ENCODE data around the gene GPR152.
"Not testable (repeated sequence)": the region's sequence is repeated elsewhere in the genome, so short reads cannot be mapped to it uniquely, and the experiment has no call there.

Gene GPR152

DNA sequence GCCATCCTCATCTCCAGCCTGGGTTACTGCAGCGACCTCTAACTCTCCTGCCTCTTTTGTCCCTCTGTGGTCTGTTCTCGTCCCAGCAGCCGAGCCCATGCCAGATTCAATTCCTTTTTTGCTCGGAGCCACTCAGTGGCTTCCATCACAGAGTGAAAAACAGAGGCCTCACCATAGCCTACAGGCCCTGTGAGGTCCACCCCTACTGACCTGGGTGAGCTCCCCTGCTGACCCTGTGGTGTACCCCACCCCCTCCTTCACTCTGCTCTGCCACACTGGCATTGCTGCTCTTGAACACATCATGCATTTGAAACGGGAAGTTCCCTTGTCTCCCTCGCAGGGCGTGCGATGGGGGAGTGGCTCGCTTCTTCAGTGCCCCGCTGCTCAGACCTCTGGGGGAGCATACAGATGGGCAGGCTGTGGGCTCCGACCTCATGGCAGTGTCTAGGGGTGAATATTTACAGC is 32.4 kb upstream of the GPR152 start:
- H3K27ac ChIP-seq, result no peak overlapping the region

DNA sequence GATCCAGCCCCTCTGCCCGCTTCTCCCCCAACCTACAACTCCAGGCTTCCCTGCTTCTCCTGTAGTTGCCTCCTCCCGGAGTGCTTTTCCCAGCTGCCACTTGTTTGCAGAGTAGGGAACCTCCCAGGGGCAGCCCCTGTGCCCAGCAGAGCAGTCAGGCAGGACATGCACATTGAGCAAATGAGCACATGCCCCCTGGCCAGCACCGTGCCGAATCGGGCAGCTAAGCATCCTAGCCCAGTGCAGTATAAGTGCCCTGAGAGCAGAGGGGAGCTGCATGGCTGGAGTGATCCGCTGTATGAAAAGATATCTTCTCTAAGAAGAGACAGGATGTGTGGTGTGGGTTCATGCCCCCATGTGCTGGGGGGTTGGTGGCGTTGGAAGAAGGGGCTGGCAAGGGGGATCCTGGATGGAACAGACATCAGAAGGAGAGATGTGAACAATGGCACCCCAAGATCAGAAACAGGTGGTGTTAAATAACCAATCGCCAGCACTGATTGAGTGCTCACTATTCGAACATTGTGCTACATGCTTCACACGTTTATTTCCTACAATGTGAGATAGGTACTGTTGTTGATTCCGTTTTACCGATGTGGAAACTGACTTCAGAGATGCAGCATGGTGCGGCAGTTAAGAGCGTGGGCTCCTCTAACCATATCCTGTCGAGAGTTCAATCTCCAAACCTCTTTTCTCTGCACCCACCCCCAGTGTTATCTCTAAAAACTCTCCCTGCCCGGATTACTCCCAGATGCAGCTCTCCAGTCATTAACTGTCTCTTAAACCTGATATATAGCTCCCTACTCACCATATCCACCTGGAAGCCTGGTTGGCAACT is 31.5 kb upstream of the GPR152 start:
- intact Hi-C loops (cut with DNase I; ENCODE audit: low total_unique reads), result no loop called here

More for the DNA sequence above, 32.4 kb upstream of the GPR152 start:
- Histone ChIP-seq H3K4me3 (no peak overlapping the region), H3K4me1 (peaks cover 0 to 31% (median 18%) of the 10 kb centered on the region in 4 donors), H3K27me3 (no peaks in the 10 kb centered on the region), H3K36me3 (peaks cover 18 to 35% (median 27%) of the 10 kb centered on the region in 3 donors), H3K9me3 (no peaks in the 10 kb centered on the region)
- intact Hi-C loops (cut with DNase I; ENCODE audit: low total_unique reads), result no loop called here
- peak in 1 of 2 donors; percentile 62 for DNase-seq
- no peak for TF ChIP-seq CTCF (IDR thresholded peaks at IDR 0.05)

GRCh38 chr11:67482827-67483798 is 30.6 kb upstream of the GPR152 start, which contains the start of gene AIP:
TSS of gene AIP (plus strand) at chr11:67483026. CDS start at chr11:67483159, 133 bp downstream.
- intact Hi-C loops (cut with DNase I; ENCODE audit: low total_unique reads), result no loop called here
- Histone ChIP-seq H3K36me3 (peaks cover 10 to 20% (median 14%) of the 10 kb centered on the region in 3 donors), H3K27me3 (no peaks in the 10 kb centered on the region), H3K9me3 (no peaks in the 10 kb centered on the region), H3K27ac (peak within 1 kb of the TSS; percentile 83 to 91), H3K4me3 (peak within 1 kb of the TSS; percentile 56 to 70), H3K4me1 (peaks cover 0 to 31% (median 18%) of the 10 kb centered on the region in 4 donors)
- DNase-seq, result peak; percentile 97 to 99
- peak in 1 of 2 experiments; percentile 45 for TF ChIP-seq CTCF (IDR thresholded peaks at IDR 0.05)

More for the DNA sequence above, 31.5 kb upstream of the GPR152 start:
- DNase-seq, result no peak
- Histone ChIP-seq H3K36me3 (peaks cover 11 to 27% (median 20%) of the 10 kb centered on the region in 3 donors), H3K4me3 (peak overlapping the region; percentile 56 to 70), H3K27ac (peak overlapping the region; percentile 83 to 91), H3K4me1 (peaks cover 0 to 31% (median 18%) of the 10 kb centered on the region in 4 donors), H3K27me3 (no peaks in the 10 kb centered on the region), H3K9me3 (no peaks in the 10 kb centered on the region)
- no peak for TF ChIP-seq CTCF (IDR thresholded peaks at IDR 0.05)

DNA sequence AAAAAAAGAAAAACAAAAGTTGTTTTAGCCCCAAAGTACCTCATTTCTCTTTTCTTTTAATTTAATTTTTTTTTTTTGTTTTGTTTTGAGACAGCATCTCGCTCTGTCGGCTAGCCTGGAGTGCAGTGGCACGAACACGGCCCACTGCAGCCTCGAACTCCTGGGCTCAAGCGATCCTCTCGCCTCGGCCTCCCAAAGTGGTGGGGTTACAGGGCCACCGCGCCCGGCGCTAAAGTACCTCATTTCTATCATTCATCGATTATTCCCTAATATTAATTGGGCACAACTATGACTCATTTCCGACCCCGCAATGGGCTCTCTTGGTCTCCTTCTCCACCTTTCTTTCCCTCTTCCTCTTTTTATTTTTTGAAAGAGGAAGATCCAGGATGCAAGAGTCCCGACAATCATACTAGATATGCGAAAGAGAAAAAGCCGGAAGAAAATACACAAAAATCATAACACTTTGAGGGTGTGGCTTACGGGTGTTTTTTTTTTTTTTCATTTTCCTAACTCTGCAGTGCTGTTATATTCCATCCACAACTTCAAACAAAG is 29.8 kb upstream of the GPR152 start:
- intact Hi-C loops (cut with DNase I; ENCODE audit: low total_unique reads), result no loop called here
- H3K4me3 ChIP-seq, result peak overlapping the region; percentile 56 to 70
- H3K9me3 ChIP-seq, result no peaks in the 10 kb centered on the region
- DNase-seq, result peak in 1 of 2 donors; percentile 62
- no peak for TF ChIP-seq CTCF (IDR thresholded peaks at IDR 0.05)
- peaks cover 5 to 12% (median 6%) of the 10 kb centered on the region in 3 donors for H3K36me3 ChIP-seq
- H3K27me3 ChIP-seq, result no peaks in the 10 kb centered on the region
- peaks cover 0 to 31% (median 18%) of the 10 kb centered on the region in 4 donors for H3K4me1 ChIP-seq
- H3K27ac ChIP-seq, result peak overlapping the region; percentile 83 to 91

DNA sequence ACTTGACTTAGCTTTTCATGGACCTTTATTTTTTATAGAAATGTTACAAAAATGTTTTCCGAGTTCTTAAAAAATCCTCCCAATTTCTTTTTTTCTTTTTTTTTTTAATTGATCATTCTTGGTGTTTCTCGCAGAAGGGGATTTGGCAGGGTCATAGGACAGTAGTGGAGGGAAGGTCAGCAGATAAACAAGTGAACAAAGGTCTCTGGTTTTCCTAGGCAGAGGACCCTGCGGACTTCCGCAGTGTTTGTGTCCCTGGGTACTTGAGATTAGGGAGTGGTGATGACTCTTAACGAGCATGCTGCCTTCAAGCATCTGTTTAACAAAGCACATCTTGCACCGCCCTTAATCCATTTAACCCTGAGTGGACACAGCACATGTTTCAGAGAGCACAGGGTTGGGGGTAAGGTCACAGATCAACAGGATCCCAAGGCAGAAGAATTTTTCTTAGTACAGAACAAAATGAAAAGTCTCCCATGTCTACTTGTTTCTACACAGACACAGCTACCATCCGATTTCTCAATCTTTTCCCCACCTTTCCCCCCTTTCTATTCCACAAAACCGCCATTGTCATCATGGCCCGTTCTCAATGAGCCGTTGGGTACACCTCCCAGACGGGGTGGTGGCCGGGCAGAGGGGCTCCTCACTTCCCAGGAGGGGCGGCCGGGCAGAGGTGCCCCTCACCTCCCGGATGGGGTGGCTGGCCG is 25.0 kb upstream of the GPR152 start:
- DNase-seq; H3K27me3 ChIP-seq; H3K9me3 ChIP-seq; intact Hi-C loops (cut with DNase I; ENCODE audit: low total_unique reads); H3K4me1 ChIP-seq; H3K4me3 ChIP-seq; H3K27ac ChIP-seq; H3K36me3 ChIP-seq: not testable (repeated sequence)

DNA sequence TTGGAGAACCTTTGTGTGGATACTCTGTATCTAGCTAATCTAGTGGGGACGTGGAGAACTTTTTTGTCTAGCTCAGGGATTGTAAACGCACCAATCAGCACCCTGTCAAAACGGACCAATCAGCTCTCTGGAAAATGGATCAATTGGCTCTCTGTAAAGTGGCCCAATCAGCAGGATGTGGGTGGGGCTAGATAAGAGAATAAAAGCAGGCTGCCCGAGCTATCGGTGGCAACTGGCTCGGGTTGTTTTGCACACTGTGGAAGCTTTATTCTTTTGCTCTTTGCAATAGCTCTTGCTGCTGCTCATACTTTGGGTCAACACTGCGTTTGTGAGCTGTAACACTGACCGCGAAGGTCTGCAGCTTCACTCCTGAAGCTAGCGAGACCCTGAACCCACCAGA is 24.2 kb upstream of the GPR152 start:
- H3K9me3 ChIP-seq; H3K4me1 ChIP-seq; H3K27me3 ChIP-seq; DNase-seq; intact Hi-C loops (cut with DNase I; ENCODE audit: low total_unique reads); H3K4me3 ChIP-seq; H3K36me3 ChIP-seq; H3K27ac ChIP-seq: not testable (repeated sequence)

Measured in tibial artery (tissue), 4 donors.